HG03097 (cell line): ENCODE measurements around the gene DDX4.

Source experiments
- ATAC-seq: cut with Tn5 transposase; IDR thresholded peaks from one replicate; pipeline ENCODE4 v1.9.1; 2021; ENCODE audit not compliant: unreplicated experiment, low FRiP score

DDX4 gene

DNA sequence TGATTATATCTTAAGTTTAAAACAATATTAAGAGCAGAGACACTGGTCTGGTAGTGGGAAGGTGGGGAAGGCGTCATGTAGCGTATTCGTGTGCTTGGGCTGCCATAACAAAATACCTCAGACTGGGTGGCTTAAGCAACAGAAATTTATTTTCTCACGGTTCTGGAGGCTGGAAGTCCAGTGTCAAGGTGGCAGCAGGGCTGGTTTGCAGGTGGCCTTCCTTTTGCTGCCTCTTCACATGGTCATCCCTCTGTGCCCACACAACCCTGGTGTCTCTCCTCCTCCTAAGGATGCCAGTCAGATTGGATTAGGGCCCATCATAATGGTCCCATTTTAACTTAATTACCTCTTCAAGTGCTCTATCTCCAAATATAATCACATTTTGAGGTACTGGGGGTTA is 122.8 kb downstream of the DDX4 start:
- no peak for ATAC-seq

DNA sequence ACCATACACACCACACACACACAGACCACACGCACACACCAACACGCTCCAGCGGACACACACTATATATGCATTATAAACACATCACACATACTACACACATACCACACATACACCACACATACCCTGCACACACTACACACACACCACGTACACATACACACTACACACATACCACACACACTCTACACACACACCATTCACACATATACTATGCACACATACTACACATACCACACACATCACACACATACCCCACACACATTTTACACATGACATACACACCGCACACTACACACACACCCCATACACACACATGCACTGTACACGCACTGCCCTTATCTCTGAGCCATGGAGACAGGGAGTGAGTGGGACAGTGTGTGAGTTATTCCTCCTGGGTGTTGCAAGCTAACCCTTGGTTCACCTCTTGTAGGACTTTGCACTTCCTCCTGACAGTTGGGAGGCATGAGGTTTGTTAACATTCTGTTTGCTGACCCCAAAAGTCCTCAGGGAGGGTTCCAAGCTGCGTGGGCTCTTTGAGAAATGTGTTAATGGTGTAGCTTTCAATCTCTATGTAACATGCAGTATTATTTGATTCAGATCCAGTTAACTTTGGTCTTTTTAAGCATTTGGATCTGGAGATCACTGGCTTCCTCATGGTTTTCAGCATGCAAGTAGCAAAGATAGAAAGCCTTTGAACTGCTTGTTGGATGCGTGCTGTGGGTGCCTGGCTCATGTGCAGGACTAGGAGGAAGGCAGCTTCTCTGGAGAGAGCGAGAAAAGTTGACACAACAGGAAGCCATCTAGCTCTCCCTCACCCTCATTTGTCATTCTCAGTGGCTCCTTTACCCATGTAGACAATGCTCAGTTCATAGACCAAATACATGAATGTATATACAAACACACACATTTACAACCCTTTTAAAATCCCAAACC is 127.0 kb downstream of the DDX4 start:
- ATAC-seq, result no peak

DNA sequence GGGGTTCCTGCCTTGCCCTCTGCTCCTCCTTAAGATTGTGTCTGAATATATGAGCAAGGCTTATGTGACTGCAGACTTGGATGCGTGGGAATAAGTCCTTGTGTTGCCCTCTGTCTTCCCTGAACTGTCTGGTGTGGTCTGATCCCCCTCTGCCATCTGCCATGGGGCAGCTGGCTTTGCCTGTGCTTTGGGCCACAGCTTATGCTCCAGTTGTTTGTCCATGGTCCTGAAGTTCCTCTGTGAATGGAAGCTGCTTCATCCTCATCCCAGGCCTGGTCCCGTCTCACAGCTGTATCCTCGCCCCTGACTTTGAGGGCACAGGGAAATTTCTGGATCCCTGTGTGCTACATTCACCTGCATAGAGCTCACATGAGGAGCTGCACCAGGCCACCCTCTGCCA is 128.0 kb downstream of the DDX4 start:
- no peak for ATAC-seq

GRCh38 chr5:55866485-55866884 is 128.6 kb downstream of the DDX4 start:
- no peak for ATAC-seq
